ENCODE data around the gene SLC66A2. TPM values are rescaled to one million over a fixed set of nuclear protein-coding genes. Genes with fewer than 3 reads are reported as not detected.

Gene SLC66A2
- total and polyA plus RNA-seq, 2 donors (not counting 1 experiment from before 2014, with no cell fraction given) = 44.4 to 45.1 TPM

GRCh38 chr18:79928563-79928960 lies 22.9 kb downstream of the SLC66A2 start:
- no peak overlapping the region for H3K4me3 Mint-ChIP-seq
- POLR2A ChIA-PET = no interaction called here
- no peaks in the 10 kb centered on the region for H3K4me1 Mint-ChIP-seq
- H3K27ac Mint-ChIP-seq = no peak overlapping the region
- Histone ChIP-seq H3K4me2 (replicated peaks; ENCODE audit: low read depth, low read length, poor library complexity, severe bottlenecking) (no peak overlapping the region), H3K79me2 (ENCODE audit: control insufficient read depth, insufficient read depth, low read length) (peaks cover 89% of the 10 kb centered on the region), H2AFZ (ENCODE audit: insufficient read depth, low read depth, low read length, poor library complexity, severe bottlenecking) (no peak overlapping the region), H4K20me1 (ENCODE audit: control insufficient read depth, insufficient read depth, low read length, poor library complexity, severe bottlenecking) (peaks cover 53% of the 10 kb centered on the region), H3K36me3 (replicated peaks in 1 of 2; ENCODE audit: control extremely low read depth in 1 of 2, control insufficient read depth in 1 of 2, extremely low read depth in 1 of 2, insufficient read depth in 2 of 2, low read length in 1 of 2) (peaks cover 3 to 53% of the 10 kb centered on the region in 2 experiments), H3K9ac (ENCODE audit: low read length) (no peak overlapping the region), H3K27ac (ENCODE audit: low read length in 2 of 2) (no peak overlapping the region), H3K27me3 (replicated peaks in 1 of 4; ENCODE audit: control extremely low read depth in 1 of 4, control insufficient read depth in 3 of 4, insufficient read depth in 4 of 4, low read length in 3 of 4) (no peaks in the 10 kb centered on the region), H3K4me3 (ENCODE audit: control extremely low read depth in 1 of 5, extremely low read depth in 1 of 5, insufficient read depth in 1 of 5, low read depth in 2 of 5, low read length in 4 of 5) (no peak overlapping the region), H3K9me3 (ENCODE audit: control extremely low read depth in 1 of 3, control insufficient read depth in 2 of 3, insufficient read depth in 1 of 3, low read length in 2 of 3) (peaks cover 3 to 46% (median 38%) of the 10 kb centered on the region in 3 donors), H3K4me1 (ENCODE audit: control insufficient read depth in 2 of 2, insufficient read depth in 2 of 2, low read length in 2 of 2) (no peaks in the 10 kb centered on the region)
- TF ChIP-seq EZH2 (IDR thresholded peaks at IDR 0.05; ENCODE audit: borderline replicate concordance, insufficient read depth, low read depth, low read length, poor library complexity, severe bottlenecking) = no peak
- TF ChIP-seq, protein P1, sequence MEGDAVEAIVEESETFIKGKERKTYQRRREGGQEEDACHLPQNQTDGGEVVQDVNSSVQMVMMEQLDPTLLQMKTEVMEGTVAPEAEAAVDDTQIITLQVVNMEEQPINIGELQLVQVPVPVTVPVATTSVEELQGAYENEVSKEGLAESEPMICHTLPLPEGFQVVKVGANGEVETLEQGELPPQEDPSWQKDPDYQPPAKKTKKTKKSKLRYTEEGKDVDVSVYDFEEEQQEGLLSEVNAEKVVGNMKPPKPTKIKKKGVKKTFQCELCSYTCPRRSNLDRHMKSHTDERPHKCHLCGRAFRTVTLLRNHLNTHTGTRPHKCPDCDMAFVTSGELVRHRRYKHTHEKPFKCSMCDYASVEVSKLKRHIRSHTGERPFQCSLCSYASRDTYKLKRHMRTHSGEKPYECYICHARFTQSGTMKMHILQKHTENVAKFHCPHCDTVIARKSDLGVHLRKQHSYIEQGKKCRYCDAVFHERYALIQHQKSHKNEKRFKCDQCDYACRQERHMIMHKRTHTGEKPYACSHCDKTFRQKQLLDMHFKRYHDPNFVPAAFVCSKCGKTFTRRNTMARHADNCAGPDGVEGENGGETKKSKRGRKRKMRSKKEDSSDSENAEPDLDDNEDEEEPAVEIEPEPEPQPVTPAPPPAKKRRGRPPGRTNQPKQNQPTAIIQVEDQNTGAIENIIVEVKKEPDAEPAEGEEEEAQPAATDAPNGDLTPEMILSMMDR (IDR thresholded peaks at IDR 0.05) = no peak
- no peak for DNase-seq
- intact Hi-C loops (cut with micrococcal nuclease) = no loop called here
- no peak for ATAC-seq (ENCODE audit: low read depth)
- peaks cover 23% of the 10 kb centered on the region for H3K9me3 Mint-ChIP-seq (ENCODE audit: insufficient read depth)
- H3K27me3 Mint-ChIP-seq = no peaks in the 10 kb centered on the region
- 98% methylated on average over 7 of the region's 9 CpGs for WGBS (ENCODE audit: insufficient coverage)
- CTCF ChIA-PET = no interaction called here

DNA sequence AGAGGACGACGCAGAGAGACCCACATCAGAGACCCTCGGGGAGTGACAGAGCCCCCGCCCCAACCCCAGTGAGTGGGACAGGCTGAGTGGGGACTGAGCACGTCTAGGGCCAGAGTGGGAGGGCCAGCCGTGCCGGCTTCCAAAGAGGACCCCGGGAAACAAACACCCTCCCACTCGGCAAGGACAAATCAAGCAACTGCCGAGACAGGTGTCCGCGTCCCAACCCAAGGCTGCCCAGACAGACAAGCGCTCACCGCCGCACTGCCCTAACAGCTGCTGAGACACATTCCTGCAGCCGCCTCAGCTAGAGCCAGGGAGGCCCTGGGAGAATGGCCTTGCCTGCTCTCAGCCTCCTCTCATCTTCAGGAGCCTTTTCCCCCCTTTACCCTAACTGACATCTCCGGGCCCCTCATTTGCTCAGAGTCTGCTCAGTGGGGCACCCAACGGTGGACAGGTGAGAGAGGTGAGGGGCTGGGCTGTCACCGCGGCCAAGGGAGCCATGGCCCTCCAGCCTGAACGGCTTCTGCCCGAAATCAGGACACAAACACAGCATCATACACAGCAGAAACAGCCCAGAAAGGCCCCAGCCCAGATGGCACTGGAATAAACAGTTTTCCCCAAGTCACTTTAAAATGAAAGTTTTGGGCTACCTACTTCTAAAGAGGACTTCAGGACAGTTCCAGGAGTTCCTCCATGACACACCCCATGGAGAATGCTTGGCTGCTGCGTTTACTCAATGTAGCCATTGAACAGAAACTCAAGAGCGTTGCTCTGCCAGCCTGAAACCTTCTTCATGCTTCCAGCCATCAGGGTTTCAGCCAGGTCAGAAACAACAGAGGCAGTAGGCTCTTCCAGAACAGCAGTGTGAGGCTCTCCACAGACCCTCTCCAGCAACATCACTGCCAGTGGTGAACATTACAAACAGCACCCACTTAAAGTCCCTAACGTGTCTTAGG lies 23.6 kb downstream of the SLC66A2 start:
- Mint-ChIP-seq H3K27ac (no peak overlapping the region), H3K4me1 (no peaks in the 10 kb centered on the region), H3K27me3 (no peaks in the 10 kb centered on the region), H3K9me3 (ENCODE audit: insufficient read depth) (peaks cover 18% of the 10 kb centered on the region), H3K4me3 (no peak overlapping the region)
- no peak for ATAC-seq (ENCODE audit: low read depth)
- peaks cover 89% of the 10 kb centered on the region for H3K79me2 ChIP-seq (ENCODE audit: control insufficient read depth, insufficient read depth, low read length)
- H3K4me3 ChIP-seq (ENCODE audit: control extremely low read depth in 1 of 5, extremely low read depth in 1 of 5, insufficient read depth in 1 of 5, low read depth in 2 of 5, low read length in 4 of 5) = no peak overlapping the region
- DNase-seq = no peak
- H3K36me3 ChIP-seq (replicated peaks in 1 of 2; ENCODE audit: control extremely low read depth in 1 of 2, control insufficient read depth in 1 of 2, extremely low read depth in 1 of 2, insufficient read depth in 2 of 2, low read length in 1 of 2) = peaks cover 3 to 57% of the 10 kb centered on the region in 2 experiments
- H3K27ac ChIP-seq (ENCODE audit: low read length in 2 of 2) = no peak overlapping the region
- peaks cover 1 to 40% (median 36%) of the 10 kb centered on the region in 3 donors for H3K9me3 ChIP-seq (ENCODE audit: control extremely low read depth in 1 of 3, control insufficient read depth in 2 of 3, insufficient read depth in 1 of 3, low read length in 2 of 3)
- H4K20me1 ChIP-seq (ENCODE audit: control insufficient read depth, insufficient read depth, low read length, poor library complexity, severe bottlenecking) = peaks cover 53% of the 10 kb centered on the region
- POLR2A ChIA-PET = no interaction called here
- WGBS (ENCODE audit: insufficient coverage) = 94% methylated on average over 21 of the region's 25 CpGs
- no peaks in the 10 kb centered on the region for H3K27me3 ChIP-seq (replicated peaks in 1 of 4; ENCODE audit: control extremely low read depth in 1 of 4, control insufficient read depth in 3 of 4, insufficient read depth in 4 of 4, low read length in 3 of 4)
- H2AFZ ChIP-seq (ENCODE audit: insufficient read depth, low read depth, low read length, poor library complexity, severe bottlenecking) = no peak overlapping the region
- TF ChIP-seq EZH2 (IDR thresholded peaks at IDR 0.05; ENCODE audit: borderline replicate concordance, insufficient read depth, low read depth, low read length, poor library complexity, severe bottlenecking) = no peak
- TF ChIP-seq, protein P1 (IDR thresholded peaks at IDR 0.05) = no peak
- no peaks in the 10 kb centered on the region for H3K4me1 ChIP-seq (ENCODE audit: control insufficient read depth in 2 of 2, insufficient read depth in 2 of 2, low read length in 2 of 2)
- H3K9ac ChIP-seq (ENCODE audit: low read length) = no peak overlapping the region
- H3K4me2 ChIP-seq (replicated peaks; ENCODE audit: low read depth, low read length, poor library complexity, severe bottlenecking) = no peak overlapping the region
- intact Hi-C loops (cut with micrococcal nuclease) = no loop called here
- CTCF ChIA-PET = no interaction called here

Data from B cell (primary cell).